ENCODE results near the gene MFSD12. TPM values are rescaled to one million over a fixed set of nuclear protein-coding genes. Genes with fewer than 3 reads are reported as not detected.

Gene MFSD12
- total and polyA plus RNA-seq, 2 of the 8 experiments (the other 6 are each of a cell fraction or from before 2014, with no cell fraction given): 59.6 to 71.3 TPM

GRCh38 chr19:3538965-3539755 lies 18.2 kb downstream of the MFSD12 start, which contains the start of gene TEKTIP1:
TSS of gene TEKTIP1 (plus strand) at chr19:3539174. CDS start at chr19:3539178, 4 bp downstream.
- Histone ChIP-seq H3K9ac (replicated peaks in 1 of 4; ENCODE audit: extremely low read depth in 1 of 4, low read depth in 3 of 4, low read length in 3 of 4) (no peak within 1 kb of the TSS), H3K36me3 (ENCODE audit: control insufficient read depth in 2 of 4, insufficient read depth in 4 of 4, low read length in 3 of 4) (peaks cover 0 to 17% (median 5%) of the 10 kb centered on the region in 4 experiments; a peak in 3 of 8 replicates), H2AFZ (ENCODE audit: low read length) (no peak within 1 kb of the TSS), H3K79me2 (ENCODE audit: control insufficient read depth in 1 of 2, insufficient read depth in 2 of 2, low read length in 2 of 2) (no peaks in the 10 kb centered on the region), H3K18ac (ENCODE audit: extremely low read depth, low read length) (no peak within 1 kb of the TSS), H2BK15ac (ENCODE audit: low read length) (no peak within 1 kb of the TSS; the same call in 1 of the 2 replicates), H4K91ac (replicated peaks; ENCODE audit: insufficient read length, low read length) (no peak within 1 kb of the TSS), H3K27ac (ENCODE audit: low read depth, low read length) (no peak within 1 kb of the TSS), H3K4me3 (ENCODE audit: extremely low read depth in 1 of 4, insufficient read depth in 2 of 4, low read depth in 3 of 4, low read length in 4 of 4) (no peak within 1 kb of the TSS), H4K8ac (ENCODE audit: extremely low read depth, insufficient read depth, low read length) (no peak within 1 kb of the TSS; the same call in 1 of the 2 replicates), H2AK5ac (ENCODE audit: low read depth, low read length) (peak within 1 kb of the TSS; percentile 93), H2BK20ac (ENCODE audit: low read length) (no peak within 1 kb of the TSS), H3K4me2 (ENCODE audit: insufficient read depth in 1 of 2, low read depth in 2 of 2, low read length in 2 of 2) (no peak within 1 kb of the TSS; a peak in 2 of 4 replicates), H4K5ac (ENCODE audit: insufficient read length, low read depth, low read length) (no peak within 1 kb of the TSS), H2BK120ac (replicated peaks; ENCODE audit: low read depth, low read length) (no peak within 1 kb of the TSS), H3K27me3 (replicated peaks in 1 of 4; ENCODE audit: control insufficient read depth in 3 of 4, extremely low read depth in 1 of 4, insufficient read depth in 3 of 4, low read length in 3 of 4) (no peaks in the 10 kb centered on the region), H3K79me1 (ENCODE audit: low read depth, low read length) (0 out of 2 replicates have a peak, but pooled peaks cover 2% of the 10 kb centered on the region), H2BK12ac (ENCODE audit: low read depth, low read length) (no peak within 1 kb of the TSS), H2BK5ac (ENCODE audit: low read depth, low read length) (no peak within 1 kb of the TSS), H4K20me1 (replicated peaks in 1 of 2; ENCODE audit: control insufficient read depth in 1 of 2, insufficient read depth in 2 of 2, low read length in 2 of 2) (peaks cover 8 to 16% of the 10 kb centered on the region in 2 experiments), H3K23me2 (ENCODE audit: low read depth, low read length) (no peaks in the 10 kb centered on the region), H3K23ac (ENCODE audit: insufficient read length) (no peak within 1 kb of the TSS), H3K56ac (replicated peaks; ENCODE audit: insufficient read length, low read depth, low read length) (no peak within 1 kb of the TSS), H3K4me1 (replicated peaks in 1 of 4; ENCODE audit: control insufficient read depth in 3 of 4, insufficient read depth in 4 of 4, low read length in 3 of 4) (peaks cover 3 to 11% (median 6%) of the 10 kb centered on the region in 4 experiments; a peak in 6 of 7 replicates), H3K9me3 (ENCODE audit: insufficient read depth in 2 of 2, low read depth in 1 of 2, low read length in 1 of 2) (no peaks in the 10 kb centered on the region), H3K14ac (ENCODE audit: insufficient read length) (no peak within 1 kb of the TSS), H3K4ac (replicated peaks; ENCODE audit: insufficient read length, low read depth, low read length) (no peak within 1 kb of the TSS)
- no peak for FAIRE-seq
- ChIA-PET POLR2A (ENCODE audit: partially characterized antibody) (interaction anchor here (0.7 to 4.0 kb wide), 12 partner anchors 8 to 260 kb away, joined by 3 to 30 read pairs (median 4); partner anchors contain the start of genes FZR1 and MFSD12), CTCF (ENCODE audit: partially characterized antibody) (interaction anchor here (0.8 to 1.9 kb wide), 9 partner anchors 10 to 115 kb away, joined by 3 to 8 read pairs (median 3); no protein-coding TSS in a partner anchor)
- DNase-seq (ENCODE audit: low read depth in 1 of 2, low spot score in 2 of 2): peak in 1 of 2 experiments; percentile 66
- TF ChIP-seq PHF8 (conservative IDR thresholded peaks at IDR 0.05; ENCODE audit: low read depth, low read length) (no peak), CREB1 (IDR thresholded peaks at IDR 0.05) (peak; percentile 22; the same call in 1 of the 2 replicates)
- WGBS, 2 experiments (ENCODE audit: extremely low coverage in 1 of 2, insufficient coverage in 1 of 2, insufficient read length in 1 of 2, insufficient replicate concordance in 2 of 2, low coverage in 1 of 2, low lambda C conversion rate in 2 of 2, missing lambda C conversion rate in 1 of 2): 74% methylated on average over 22 of the region's 28 CpGs; no CpG with 5 or more reads in 1 of the 2 experiments

All from H1 (cell line).